Chondrocyte (in vitro differentiated cells): ENCODE results near the gene AIFM2. TPM values are rescaled to one million over a fixed set of nuclear protein-coding genes. Genes with fewer than 3 reads are reported as not detected.

Experiments used
- DNase-seq: peaks from one replicate; pipeline ENCODE4 v3.0.0; 2021; ENCODE audit warnings: mixed read lengths, low spot score
- H3K27ac Mint-ChIP-seq: one replicate; pipeline ENCODE4 v1.8.0; 2021; ENCODE audit warnings: mild to moderate bottlenecking, moderate library complexity, mixed read lengths; ENCODE audit not compliant: unreplicated experiment
- H3K27me3 Mint-ChIP-seq: 2 replicates; pipeline ENCODE4 v1.8.0; 2021; ENCODE audit warnings: low read depth, mixed read lengths
- H3K36me3 Mint-ChIP-seq: 2 replicates; pipeline ENCODE4 v1.8.0; 2021; ENCODE audit warnings: low read depth, mixed read lengths
- H3K4me1 Mint-ChIP-seq: 2 replicates; pipeline ENCODE4 v1.8.0; 2021; ENCODE audit warnings: low read depth, mild to moderate bottlenecking, mixed read lengths
- H3K4me3 Mint-ChIP-seq: one replicate; pipeline ENCODE4 v1.8.0; 2021; ENCODE audit warnings: mild to moderate bottlenecking, moderate library complexity, mixed read lengths; ENCODE audit not compliant: unreplicated experiment
- H3K9me3 Mint-ChIP-seq: 2 replicates; pipeline ENCODE4 v1.8.0; 2021; ENCODE audit warnings: low read depth, mixed read lengths
- CTCF ChIP-seq: fragments of 200-600 bp; sonication (generic); IDR thresholded peaks from 2 replicates; pipeline ENCODE4 v1.5.0; 2021; ENCODE audit warnings: antibody characterized with exemption, mild to moderate bottlenecking, moderate library complexity
- total RNA-seq: library from RNA; stranded (reverse); gene quantifications from 3 replicates; pipeline ENCODE4 v1.2.1, GENCODE V29; 2021

Gene AIFM2
- total RNA-seq, 1 donor from 2014 or later, result 10.3 TPM

GRCh38 chr10:70120417-70120816, 12.2 kb downstream of the AIFM2 start:
- no peak for DNase-seq
- H3K4me3 Mint-ChIP-seq, result no peak overlapping the region
- no peak overlapping the region for H3K27ac Mint-ChIP-seq
- H3K4me1 Mint-ChIP-seq, result no peaks in the 10 kb centered on the region
- no peak for TF ChIP-seq CTCF
- peaks cover 9% of the 10 kb centered on the region for H3K36me3 Mint-ChIP-seq
- H3K9me3 Mint-ChIP-seq, result no peaks in the 10 kb centered on the region
- H3K27me3 Mint-ChIP-seq, result no peaks in the 10 kb centered on the region

DNA sequence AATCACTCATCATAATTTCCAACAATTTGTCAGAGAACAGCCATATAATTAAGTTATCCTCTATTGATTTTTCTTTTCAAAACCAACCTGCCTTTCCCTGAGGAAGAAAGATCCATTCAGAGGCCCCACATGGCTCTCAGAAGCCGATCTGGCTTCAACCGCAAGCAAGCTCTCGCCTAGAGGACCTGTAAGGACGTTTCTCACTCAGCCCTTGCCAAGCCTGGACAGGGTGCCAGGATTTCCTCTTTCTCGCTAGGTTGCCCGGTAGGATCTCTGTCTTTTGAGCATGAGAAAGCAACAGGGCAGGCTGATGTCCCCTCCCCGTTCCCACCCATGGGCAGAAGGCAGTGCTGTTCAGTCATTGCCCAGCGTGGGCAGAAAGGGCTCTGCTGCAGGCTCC, 13.0 kb downstream of the AIFM2 start:
- no peaks in the 10 kb centered on the region for H3K4me1 Mint-ChIP-seq

DNA sequence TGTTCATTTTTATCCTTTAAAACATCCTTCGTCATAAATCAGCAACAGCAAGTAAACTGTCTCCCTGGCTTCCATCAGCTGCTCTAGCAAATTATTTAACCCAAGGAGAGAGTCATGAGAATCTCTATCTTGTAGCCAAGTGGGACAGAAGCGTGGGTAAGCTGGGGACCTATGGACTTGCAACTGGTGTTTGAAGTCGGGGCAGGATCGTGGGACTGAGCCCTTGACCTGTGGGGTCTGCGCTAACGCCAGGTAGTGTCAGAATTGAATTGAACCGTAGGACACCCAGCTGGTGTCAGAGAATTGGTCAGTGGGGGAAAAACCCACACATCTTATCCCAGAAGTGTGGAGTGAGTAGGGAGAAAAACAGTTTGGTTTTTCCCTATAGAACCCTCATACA, 13.4 kb downstream of the AIFM2 start:
- Mint-ChIP-seq H3K4me1 (no peaks in the 10 kb centered on the region), H3K9me3 (no peaks in the 10 kb centered on the region), H3K27ac (no peak overlapping the region), H3K27me3 (no peaks in the 10 kb centered on the region), H3K36me3 (peaks cover 9% of the 10 kb centered on the region), H3K4me3 (no peak overlapping the region)
- TF ChIP-seq CTCF, result no peak
- DNase-seq, result no peak

More for the DNA sequence above, 13.0 kb downstream of the AIFM2 start:
- no peak for TF ChIP-seq CTCF
- peaks cover 9% of the 10 kb centered on the region for H3K36me3 Mint-ChIP-seq
- H3K9me3 Mint-ChIP-seq, result no peaks in the 10 kb centered on the region
- no peak for DNase-seq
- H3K27me3 Mint-ChIP-seq, result no peaks in the 10 kb centered on the region
- H3K4me3 Mint-ChIP-seq, result no peak overlapping the region
- H3K27ac Mint-ChIP-seq, result no peak overlapping the region

GRCh38 chr10:70118196-70118595, 14.4 kb downstream of the AIFM2 start:
- H3K36me3 Mint-ChIP-seq, result peaks cover 16% of the 10 kb centered on the region
- peaks cover under 1% of the 10 kb centered on the region for H3K4me1 Mint-ChIP-seq
- H3K27ac Mint-ChIP-seq, result no peak overlapping the region
- no peaks in the 10 kb centered on the region for H3K27me3 Mint-ChIP-seq
- no peaks in the 10 kb centered on the region for H3K9me3 Mint-ChIP-seq
- DNase-seq, result no peak
- no peak for TF ChIP-seq CTCF
- H3K4me3 Mint-ChIP-seq, result no peak overlapping the region

- Mint-ChIP-seq H3K27ac (no peak overlapping the region), H3K9me3 (no peaks in the 10 kb centered on the region)
- no peak for TF ChIP-seq CTCF
Observed at GRCh38 chr10:70117646-70118045, 15.0 kb downstream of the AIFM2 start.

More at GRCh38 chr10:70117646-70118045, 15.0 kb downstream of the AIFM2 start:
- Mint-ChIP-seq H3K4me3 (no peak overlapping the region), H3K27me3 (no peaks in the 10 kb centered on the region), H3K36me3 (peaks cover 19% of the 10 kb centered on the region), H3K4me1 (peaks cover 6% of the 10 kb centered on the region)
- DNase-seq, result no peak
